DND-41 (cell line): ENCODE data around the gene CMSS1.

ENCODE experiments used
- CTCF ChIP-seq: IDR thresholded peaks from 2 replicates; pipeline ENCODE4 v1.5.1; 2012; ENCODE audit warnings: borderline replicate concordance, low read length, moderate library complexity, mild to moderate bottlenecking; ENCODE audit not compliant: poor library complexity, severe bottlenecking; ENCODE audit errors: extremely low read depth
- EZH2 ChIP-seq: IDR thresholded peaks from 3 replicates; pipeline ENCODE4 v1.6.1; 2012; ENCODE audit warnings: borderline replicate concordance, low read depth, mild to moderate bottlenecking, moderate library complexity, low read length, inconsistent platforms; ENCODE audit not compliant: severe bottlenecking

- TF ChIP-seq CTCF (peak; percentile 87), EZH2 (no peak)
These were observed 9.4 kb upstream of the CMSS1 start for GRCh38 chr3:99808163-99808794.
